ENCODE results near the gene FBRSL1.

Gene FBRSL1

DNA sequence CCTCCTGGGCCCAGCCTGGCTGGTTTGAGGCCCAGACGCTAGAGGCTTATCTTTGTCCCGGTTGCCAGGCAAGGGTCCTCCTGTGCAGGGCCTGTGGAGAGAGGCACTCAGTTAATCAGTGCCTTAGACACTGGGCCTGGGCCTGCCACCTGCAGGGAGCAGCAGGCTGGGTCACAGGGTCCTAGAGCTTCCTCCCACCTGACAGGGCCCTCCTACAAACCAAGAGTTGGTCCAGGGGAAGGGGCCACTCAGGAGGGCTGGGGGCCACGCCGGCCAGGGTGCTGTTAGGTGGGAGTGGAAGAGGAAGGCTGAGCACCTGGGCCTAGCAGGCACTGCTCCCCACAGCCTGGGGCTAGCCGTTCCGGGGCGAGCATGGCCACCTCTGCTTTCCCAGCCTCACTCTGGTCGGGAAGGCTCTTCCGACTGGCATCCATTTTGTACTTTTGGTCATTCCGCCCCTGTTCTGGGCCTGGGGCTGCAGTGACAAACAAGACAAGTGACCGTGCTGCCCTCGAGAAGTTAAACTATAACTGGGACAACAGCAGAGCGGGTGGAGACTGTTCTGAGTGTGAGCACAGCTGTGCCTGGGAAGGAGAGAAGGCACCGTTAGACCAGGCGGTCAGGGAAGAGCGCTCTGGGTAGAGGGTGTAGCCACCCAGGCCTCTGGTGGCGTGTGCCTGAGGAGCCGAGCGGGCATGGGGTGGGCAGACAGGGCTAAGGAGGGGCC is 27.2 kb downstream of the FBRSL1 start:
- DNase-seq (ENCODE audit: low spot score), result no peak
- TF ChIP-seq, protein P1, sequence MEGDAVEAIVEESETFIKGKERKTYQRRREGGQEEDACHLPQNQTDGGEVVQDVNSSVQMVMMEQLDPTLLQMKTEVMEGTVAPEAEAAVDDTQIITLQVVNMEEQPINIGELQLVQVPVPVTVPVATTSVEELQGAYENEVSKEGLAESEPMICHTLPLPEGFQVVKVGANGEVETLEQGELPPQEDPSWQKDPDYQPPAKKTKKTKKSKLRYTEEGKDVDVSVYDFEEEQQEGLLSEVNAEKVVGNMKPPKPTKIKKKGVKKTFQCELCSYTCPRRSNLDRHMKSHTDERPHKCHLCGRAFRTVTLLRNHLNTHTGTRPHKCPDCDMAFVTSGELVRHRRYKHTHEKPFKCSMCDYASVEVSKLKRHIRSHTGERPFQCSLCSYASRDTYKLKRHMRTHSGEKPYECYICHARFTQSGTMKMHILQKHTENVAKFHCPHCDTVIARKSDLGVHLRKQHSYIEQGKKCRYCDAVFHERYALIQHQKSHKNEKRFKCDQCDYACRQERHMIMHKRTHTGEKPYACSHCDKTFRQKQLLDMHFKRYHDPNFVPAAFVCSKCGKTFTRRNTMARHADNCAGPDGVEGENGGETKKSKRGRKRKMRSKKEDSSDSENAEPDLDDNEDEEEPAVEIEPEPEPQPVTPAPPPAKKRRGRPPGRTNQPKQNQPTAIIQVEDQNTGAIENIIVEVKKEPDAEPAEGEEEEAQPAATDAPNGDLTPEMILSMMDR (IDR thresholded peaks at IDR 0.05; ENCODE audit: extremely low read depth, missing control alignments), result no peak

DNA sequence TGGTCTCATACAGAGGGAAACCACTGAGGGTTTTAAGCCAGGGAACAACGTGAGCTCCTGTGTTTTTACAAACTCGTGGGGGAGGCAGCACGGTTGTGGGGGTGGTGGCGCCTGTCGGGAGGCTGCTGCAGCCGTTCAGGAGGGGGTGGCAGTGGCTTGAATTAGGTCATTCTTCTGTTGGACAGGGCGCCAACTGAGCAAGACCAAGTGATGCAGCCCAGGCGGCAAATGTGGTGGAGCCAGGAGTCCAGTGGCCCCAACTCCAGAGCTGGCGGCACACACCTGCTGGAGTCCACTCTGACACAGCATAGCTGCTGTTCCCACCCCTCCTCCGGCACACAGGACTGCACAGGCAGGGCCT is 27.8 kb downstream of the FBRSL1 start:
- no peak for DNase-seq (ENCODE audit: low spot score)
- TF ChIP-seq, protein P1 (IDR thresholded peaks at IDR 0.05; ENCODE audit: extremely low read depth, missing control alignments), result no peak

DNA sequence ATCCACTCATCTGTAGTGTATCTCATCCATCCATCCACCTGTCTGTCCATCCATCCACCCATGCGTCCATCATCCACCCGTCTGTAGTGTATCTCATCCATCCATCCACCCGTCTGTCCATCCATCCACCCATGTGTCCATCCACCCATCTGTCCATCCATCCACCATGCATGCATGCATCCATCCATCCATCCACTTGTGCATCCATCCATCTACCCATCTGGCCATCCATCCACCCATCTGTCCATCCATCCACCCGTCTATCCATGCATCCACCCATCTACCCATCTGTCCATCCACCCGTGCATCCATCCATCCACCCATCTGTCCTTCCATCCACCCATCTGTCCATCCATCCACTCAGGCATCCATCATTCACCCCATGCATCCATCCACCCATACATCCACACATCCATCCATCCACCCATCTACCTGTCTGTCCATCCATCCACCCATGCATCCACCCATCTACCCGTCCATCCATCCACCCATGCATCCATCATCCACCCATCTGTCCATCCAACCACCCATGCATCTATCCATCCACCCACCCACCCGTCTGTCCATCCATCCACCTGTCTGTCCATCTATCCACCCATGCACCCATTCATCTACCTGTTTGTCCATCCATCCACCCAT is 28.5 kb downstream of the FBRSL1 start:
- TF ChIP-seq, protein P1 (IDR thresholded peaks at IDR 0.05; ENCODE audit: extremely low read depth, missing control alignments), result no peak
- no peak for DNase-seq (ENCODE audit: low spot score)

DNA sequence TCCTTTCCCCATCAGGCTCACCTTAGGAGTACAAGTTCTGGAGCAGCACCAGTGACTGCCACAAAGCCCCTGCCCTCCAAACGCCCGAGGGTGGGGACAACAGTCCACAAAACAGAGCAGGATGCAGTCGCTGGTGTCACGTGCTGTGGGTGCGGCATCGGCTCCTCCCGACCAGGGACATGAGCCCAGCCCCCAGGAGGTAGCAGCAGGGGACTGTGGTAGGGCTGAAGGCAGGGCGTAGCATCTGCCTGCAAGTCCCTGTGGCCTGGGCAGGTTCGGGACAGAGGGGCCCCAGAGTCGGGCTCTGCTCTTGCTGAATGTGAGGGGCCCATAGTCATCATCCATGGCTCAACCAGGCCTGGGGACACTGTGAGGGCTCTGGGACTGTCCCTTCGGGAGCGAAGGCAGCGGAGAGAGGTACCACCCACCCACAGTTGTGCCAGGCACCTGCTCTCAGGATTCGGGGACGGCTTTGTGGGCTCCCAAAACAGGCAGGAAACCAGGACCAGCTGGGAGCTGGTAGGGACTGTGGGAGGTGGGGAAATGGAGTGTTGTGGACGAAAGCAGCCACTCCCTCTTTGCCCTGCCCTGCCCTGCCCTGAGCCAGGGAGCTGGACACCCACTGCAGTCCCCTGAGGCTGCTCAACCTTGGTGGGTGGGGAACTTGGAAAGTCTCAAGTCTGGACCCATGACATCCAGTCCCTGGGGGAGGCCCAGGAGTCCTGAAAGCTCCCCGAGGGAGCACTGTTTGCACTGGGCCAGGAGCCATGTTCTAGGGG is 30.7 kb downstream of the FBRSL1 start:
- TF ChIP-seq, protein P1 (IDR thresholded peaks at IDR 0.05; ENCODE audit: extremely low read depth, missing control alignments), result no peak
- DNase-seq (ENCODE audit: low spot score), result no peak

DNA sequence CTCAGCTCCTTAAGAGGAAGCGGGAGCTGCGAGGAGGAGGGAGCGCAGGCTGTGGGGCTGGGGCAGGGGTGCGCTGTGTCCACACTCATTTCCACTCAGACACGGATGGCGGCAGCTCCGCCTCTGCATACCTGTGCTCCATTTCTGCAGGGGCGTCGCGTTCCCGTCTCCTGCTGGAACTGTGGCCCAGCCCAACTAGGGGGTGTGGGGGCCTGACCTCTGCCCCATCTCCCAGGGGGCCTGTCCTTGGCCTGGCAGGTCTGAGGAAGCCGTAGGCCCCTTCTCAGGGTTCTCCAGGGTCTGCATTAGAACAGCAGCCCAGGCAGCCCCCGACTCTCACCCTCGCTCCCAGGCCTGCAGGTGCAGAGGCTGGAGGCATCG is 31.2 kb downstream of the FBRSL1 start:
- TF ChIP-seq, protein P1 (IDR thresholded peaks at IDR 0.05; ENCODE audit: extremely low read depth, missing control alignments), result no peak
- no peak for DNase-seq (ENCODE audit: low spot score)

DNA sequence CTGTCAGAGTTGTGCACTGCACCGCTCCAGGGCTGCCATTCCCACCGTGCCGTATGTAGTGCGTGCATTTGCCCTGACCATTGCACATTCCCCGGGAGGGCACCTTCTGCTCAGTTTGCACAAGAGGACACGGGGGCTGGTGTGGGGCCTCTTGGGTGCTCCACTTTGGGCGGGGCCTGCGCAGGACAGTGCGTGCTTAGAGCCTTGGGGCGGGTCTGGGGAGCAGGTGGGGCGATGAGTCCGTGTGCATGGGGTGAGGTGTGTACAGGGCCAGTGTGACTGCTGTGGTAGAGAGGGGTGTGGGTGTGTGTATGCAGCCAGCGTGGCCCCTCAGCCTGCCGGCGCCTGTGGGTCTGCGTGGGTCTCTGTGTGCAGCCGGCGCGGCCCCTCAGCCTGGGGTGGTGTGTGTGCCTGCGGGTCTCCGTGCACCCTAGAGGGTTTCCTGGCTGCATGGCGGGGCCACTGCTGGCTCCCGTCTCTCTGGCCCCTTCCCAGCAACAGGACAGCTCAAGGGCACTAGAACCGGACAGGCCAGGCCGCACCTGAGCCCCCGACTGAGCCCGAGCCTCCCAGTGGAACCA is 31.9 kb downstream of the FBRSL1 start:
- TF ChIP-seq, protein P1 (IDR thresholded peaks at IDR 0.05; ENCODE audit: extremely low read depth, missing control alignments), result no peak
- no peak for DNase-seq (ENCODE audit: low spot score)
